PFSK-1 (cell line): ENCODE measurements around the gene SMARCA4.

Experiments
- POLR2AphosphoS5 ChIP-seq: IDR thresholded peaks from 2 replicates; pipeline ENCODE4 v1.6.1; 2012; ENCODE audit warnings: low read depth, mild to moderate bottlenecking, control low read depth, low read length, moderate library complexity
- TAF1 ChIP-seq: IDR thresholded peaks from 2 replicates; pipeline ENCODE4 v1.6.1; 2012; ENCODE audit warnings: low read length, control low read depth, borderline replicate concordance; ENCODE audit not compliant: insufficient read depth

DNA sequence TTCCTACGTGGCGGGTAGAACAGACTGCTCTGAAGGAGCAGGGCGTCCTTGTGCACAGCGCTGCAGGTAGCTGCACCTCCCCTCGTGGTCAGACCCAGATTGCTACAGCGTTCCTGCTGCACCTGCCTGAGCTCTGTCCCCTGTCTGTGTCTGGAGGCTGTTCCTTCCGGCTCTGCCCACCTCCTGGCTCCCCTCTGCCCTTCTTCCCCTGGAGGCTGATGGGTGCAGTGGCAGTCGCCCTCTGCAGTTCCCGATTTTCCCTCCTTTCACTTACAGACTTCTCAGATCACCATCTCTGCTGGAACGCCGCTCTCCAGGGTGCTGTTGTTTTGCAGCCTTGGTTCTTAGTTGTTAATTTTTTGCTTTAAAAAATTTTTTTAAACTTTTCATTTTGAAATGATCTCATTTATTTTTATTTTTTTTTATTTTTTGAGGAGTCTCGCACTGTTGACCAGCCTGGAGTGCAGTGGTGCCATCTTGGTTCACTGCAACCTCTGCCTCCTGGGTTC is 53.6 kb downstream of the SMARCA4 start:
- TF ChIP-seq POLR2AphosphoS5 (no peak), TAF1 (no peak)
